Heart left ventricle (tissue), 16 donors: ENCODE measurements around the gene PTPN6. TPM values are rescaled to one million over a fixed set of nuclear protein-coding genes. Genes with fewer than 3 reads are reported as not detected.
A peak's percentile ranks its signal among the peaks of the same experiment; 100 is the strongest.

ENCODE experiments used
- ATAC-seq, 4 donors: fragments of 200-7000 bp; cut with Tn5 transposase; one replicate each; pipeline ENCODE4 v1.9.1; 2020 to 2022; ENCODE audit warnings: moderate library complexity in 4 of 4, mild to moderate bottlenecking in 3 of 4, moderate number of reproducible peaks in 1 of 4
- DNase-seq, 5 donors: peaks; one replicate each; pipeline ENCODE4 v3.0.0-alpha.2; 2020
- H3K27ac ChIP-seq, 12 donors: fragments of 200-600 bp; sonication (generic) in 4 of 12; one replicate each; pipeline versions ENCODE4 v1.5.0 to v1.8.0; 2016 to 2022; ENCODE audit warnings: mild to moderate bottlenecking in 2 of 12
- H3K27me3 ChIP-seq, 9 donors: fragments of 200-600 bp; sonication (generic) in 2 of 9; one replicate each; pipeline versions ENCODE4 v1.5.1 to v1.8.0; 2016 to 2022; ENCODE audit warnings: mild to moderate bottlenecking in 3 of 9
- H3K36me3 ChIP-seq, 9 donors: fragments of 200-600 bp; sonication (generic) in 2 of 9; one replicate each; pipeline versions ENCODE4 v1.5.0 to v1.8.0; 2018 to 2022; ENCODE audit warnings: mild to moderate bottlenecking in 2 of 9
- H3K4me1 ChIP-seq, 12 donors: fragments of 200-600 bp; sonication (generic) in 4 of 12; one replicate each; pipeline versions ENCODE4 v1.5.0 to v1.8.0; 2016 to 2022; ENCODE audit warnings: mild to moderate bottlenecking in 3 of 12
- H3K4me3 ChIP-seq, 12 donors: fragments of 200-600 bp; sonication (generic) in 4 of 12; one replicate each; pipeline versions ENCODE4 v1.5.0 to v1.8.0; 2017 to 2022; ENCODE audit warnings: mild to moderate bottlenecking in 9 of 12, moderate library complexity in 4 of 12
- H3K9me3 ChIP-seq, 12 donors: fragments of 200-600 bp; sonication (generic) in 4 of 12; one replicate each; pipeline versions ENCODE4 v1.5.0 to v1.8.0; 2016 to 2022; ENCODE audit warnings: mild to moderate bottlenecking in 1 of 12
- POLR2A ChIP-seq, 2 donors: fragments of 450-650 bp; IDR thresholded peaks; one replicate each; pipeline ENCODE4 v1.6.1; 2017; ENCODE audit warnings: antibody characterized with exemption in 2 of 2, mild to moderate bottlenecking in 2 of 2, moderate library complexity in 2 of 2
- WGBS, 4 donors: extraction: QIAGEN DNeasy Blood & Tissue Kit in 2 of 4; methylation state at CpG; one replicate each; pipeline versions ENCODE4 v1.1.5 to v1.1.7; 2013 to 2018; 5-methylcytosine and 5-hydroxymethylcytosine counted together
- intact Hi-C, 10 donors: fragments of 100-400 bp; cut with DNase I; formaldehyde crosslinking; loops; one replicate each; pipeline versions ENCODE4 v1.11.1 to v1.14.2; 2022
- polyA plus RNA-seq, 2 donors: library from polyadenylated mRNA; stranded (reverse); fragments of 200-250 nt; gene quantifications; one replicate each; pipeline ENCODE4 v1.2.3, GENCODE V29; 2013
- total RNA-seq, 9 donors: library from RNA; depleted of rRNA in 2 of 9; stranded (reverse); fragments of >200 nt in 2 of 9; fragmentation: NEBNext Ultra II Directional in 3 of 9; extraction: Animal tissue kit (Norgen Biotek cat#: 25700) in 3 of 9; gene quantifications; one replicate each; pipeline versions ENCODE4 v1.1.0 to v1.2.4, GENCODE V29; 2016 to 2023
- TF ChIP-seq, protein P1 (sequence below), 12 donors: fragments of 200-600 bp; sonication (generic) in 4 of 12; IDR thresholded peaks; one replicate each; pipeline versions ENCODE4 v1.5.0 to v1.8.0; 2018 to 2022; ENCODE audit warnings: antibody characterized with exemption in 12 of 12, mild to moderate bottlenecking in 5 of 12
- donor health status: ischemic (EF 13 %, LVEDD 7.1; RV severe dilation, severe dysfunction).
- donor health status: healthy with polysubstance abuse.
- donor health status: DM: no; HTN: yes; CAD: no.
- donor health status: DM: no; HTN: no; CAD: no.
- donor health status: ischemic (EF 25% LVEDD 6.9; RV normal size, moderate dysfunction).
- donor health status: ischemic (EF 25% LVEDD 5.7; RV mildly dilated, moderate dysfunction).
- donor health status: healthy.
- donor health status: DM: yes; HTN: yes; CAD: no.
- donor health status: ischemic (EF 35%, LVEDD 5.7; RV mildly dilated, moderate dysfunction).
- donor health status: nonischemic (EF 11% LVEDD 7.7; RV severe dilation, severe dysfunction).
- donor health status: DM: yes; HTN: yes; CAD: no.
- donor health status: PGD.
- donor health status: ischemic (EF 29% LVEDD 5.4; RV normal size, mild dysfunction).
- donor health status: nonischemic (EF 23%, LVEDD 6.1; RV moderate dilation, normal function).

Gene PTPN6
- total and polyA plus RNA-seq, 11 donors = 3.5 to 63.2 (median 6.1) TPM

DNA sequence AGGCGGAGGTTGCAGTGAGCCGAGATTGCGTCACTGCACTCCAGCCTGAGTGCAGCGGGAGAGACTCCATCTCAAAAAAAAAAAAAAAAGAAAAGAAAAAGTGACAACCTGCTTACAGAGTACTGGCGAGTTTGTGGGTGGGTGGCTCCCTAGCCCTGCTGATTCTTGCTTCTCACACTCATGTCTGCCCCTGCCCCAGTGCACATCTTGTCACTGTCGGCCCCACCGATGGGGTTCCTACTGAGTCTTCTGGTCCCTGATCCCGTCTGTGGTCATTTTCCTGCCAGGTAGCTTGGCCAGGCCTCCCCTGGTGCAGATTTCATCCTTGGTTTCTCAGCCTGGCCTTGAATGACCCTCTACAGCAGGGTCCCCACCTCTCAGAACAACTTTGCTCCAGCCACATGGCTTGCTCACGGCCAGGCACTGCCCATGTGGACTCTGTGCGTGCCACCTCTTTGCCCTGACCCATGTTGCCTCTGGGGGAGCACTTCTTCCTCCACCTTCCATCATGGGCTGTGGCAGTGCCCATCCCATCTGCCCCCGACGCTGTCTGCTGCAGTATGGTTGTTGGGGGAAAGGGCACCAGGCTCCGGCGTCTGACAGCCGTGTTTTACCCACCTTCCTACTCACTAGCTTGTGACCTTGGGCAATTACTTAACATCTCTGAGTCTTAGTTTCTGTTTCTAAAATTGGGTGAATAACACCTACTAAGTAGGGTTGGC lies 2.1 kb upstream of the PTPN6 start:
- H3K27ac ChIP-seq = peak overlapping the region in 1 of 12 donors; percentile 97
- TF ChIP-seq, protein P1, sequence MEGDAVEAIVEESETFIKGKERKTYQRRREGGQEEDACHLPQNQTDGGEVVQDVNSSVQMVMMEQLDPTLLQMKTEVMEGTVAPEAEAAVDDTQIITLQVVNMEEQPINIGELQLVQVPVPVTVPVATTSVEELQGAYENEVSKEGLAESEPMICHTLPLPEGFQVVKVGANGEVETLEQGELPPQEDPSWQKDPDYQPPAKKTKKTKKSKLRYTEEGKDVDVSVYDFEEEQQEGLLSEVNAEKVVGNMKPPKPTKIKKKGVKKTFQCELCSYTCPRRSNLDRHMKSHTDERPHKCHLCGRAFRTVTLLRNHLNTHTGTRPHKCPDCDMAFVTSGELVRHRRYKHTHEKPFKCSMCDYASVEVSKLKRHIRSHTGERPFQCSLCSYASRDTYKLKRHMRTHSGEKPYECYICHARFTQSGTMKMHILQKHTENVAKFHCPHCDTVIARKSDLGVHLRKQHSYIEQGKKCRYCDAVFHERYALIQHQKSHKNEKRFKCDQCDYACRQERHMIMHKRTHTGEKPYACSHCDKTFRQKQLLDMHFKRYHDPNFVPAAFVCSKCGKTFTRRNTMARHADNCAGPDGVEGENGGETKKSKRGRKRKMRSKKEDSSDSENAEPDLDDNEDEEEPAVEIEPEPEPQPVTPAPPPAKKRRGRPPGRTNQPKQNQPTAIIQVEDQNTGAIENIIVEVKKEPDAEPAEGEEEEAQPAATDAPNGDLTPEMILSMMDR (IDR thresholded peaks at IDR 0.05) = no peak
- TF ChIP-seq POLR2A (IDR thresholded peaks at IDR 0.05) = no peak
- no peaks in the 10 kb centered on the region for H3K9me3 ChIP-seq
- H3K4me1 ChIP-seq = peaks cover 0 to 73% (median 28%) of the 10 kb centered on the region in 12 donors
- intact Hi-C loops = loop anchor here in 7 of 10 donors (5.0 to 10.0 kb wide), 4 partner anchors 143 to 163 kb away; partner anchors contain the start of genes C1R (in 5 of the 7) and C1RL (in 1 of the 7)
- peaks cover 0 to 21% (median 13%) of the 10 kb centered on the region in 9 donors for H3K36me3 ChIP-seq
- DNase-seq = peak in 2 of 5 donors; percentile 15 to 45
- H3K27me3 ChIP-seq = no peaks in the 10 kb centered on the region
- H3K4me3 ChIP-seq = peak overlapping the region in 1 of 12 donors; percentile 15
- ATAC-seq = no peak
- WGBS, 4 donors = 86 to 90% (median 88%) methylated on average over 15 of the region's 15 CpGs

DNA sequence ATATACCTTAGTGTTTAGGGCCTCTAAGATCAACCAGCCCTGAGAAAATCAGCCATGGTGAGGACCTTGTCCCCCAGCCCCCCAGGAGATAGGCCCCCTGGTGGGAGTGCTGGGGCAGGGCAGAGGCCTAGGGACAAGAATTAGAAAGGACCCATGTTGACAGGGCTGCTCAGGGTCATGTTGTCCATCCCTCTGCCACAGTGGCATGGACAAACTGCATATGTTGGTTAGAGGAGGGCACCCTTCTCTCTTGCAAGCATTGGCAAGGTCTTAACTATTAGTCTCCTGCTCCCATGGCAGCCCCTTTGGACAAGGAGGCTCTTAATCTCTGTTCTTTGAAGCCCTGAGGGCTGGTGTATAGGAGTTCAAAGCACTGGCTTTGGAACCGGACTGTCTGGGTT lies 755 bp upstream of the PTPN6 start:
- peaks cover 0 to 78% (median 25%) of the 10 kb centered on the region in 12 donors for H3K4me1 ChIP-seq
- TF ChIP-seq, protein P1 (IDR thresholded peaks at IDR 0.05) = no peak
- no peak for TF ChIP-seq POLR2A (IDR thresholded peaks at IDR 0.05)
- WGBS, 4 donors = 67 to 92% (median 82%) methylated on average over 1 of the region's 1 CpG
- ATAC-seq (no peak), DNase-seq (peak in 1 of 5 donors; percentile 9)
- no peaks in the 10 kb centered on the region for H3K27me3 ChIP-seq
- H3K9me3 ChIP-seq = no peaks in the 10 kb centered on the region
- H3K36me3 ChIP-seq = peaks cover 0 to 18% (median 9%) of the 10 kb centered on the region in 9 donors
- peak overlapping the region in 1 of 12 donors; percentile 66 for H3K4me3 ChIP-seq
- peak overlapping the region in 2 of 12 donors; percentile 82 to 97 for H3K27ac ChIP-seq
- intact Hi-C loops = no loop called here

DNA sequence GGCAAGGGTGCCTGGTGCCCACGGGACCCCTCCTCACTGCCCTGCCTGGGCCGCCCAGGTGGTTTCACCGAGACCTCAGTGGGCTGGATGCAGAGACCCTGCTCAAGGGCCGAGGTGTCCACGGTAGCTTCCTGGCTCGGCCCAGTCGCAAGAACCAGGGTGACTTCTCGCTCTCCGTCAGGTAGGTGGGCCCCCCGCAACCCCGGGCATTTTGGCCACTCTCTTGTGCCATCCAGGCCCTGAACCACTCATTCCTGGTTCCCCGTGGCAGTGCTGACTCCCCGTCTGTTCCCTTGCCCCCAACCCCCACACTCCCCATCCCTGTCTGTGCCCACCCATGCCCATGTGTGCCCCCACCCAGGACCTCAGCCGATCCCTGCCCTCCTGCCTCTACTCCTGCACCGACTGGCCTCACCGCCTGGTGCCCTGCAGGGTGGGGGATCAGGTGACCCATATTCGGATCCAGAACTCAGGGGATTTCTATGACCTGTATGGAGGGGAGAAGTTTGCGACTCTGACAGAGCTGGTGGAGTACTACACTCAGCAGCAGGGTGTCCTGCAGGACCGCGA lies 480 bp downstream of the PTPN6 start:
- H3K27me3 ChIP-seq = no peaks in the 10 kb centered on the region
- peaks cover 0 to 19% (median 2%) of the 10 kb centered on the region in 9 donors for H3K36me3 ChIP-seq
- TF ChIP-seq, protein P1 (IDR thresholded peaks at IDR 0.05) = no peak
- TF ChIP-seq POLR2A (IDR thresholded peaks at IDR 0.05) = no peak
- WGBS, 4 donors = 82 to 92% (median 88%) methylated on average over 16 to 20 of the region's 20 CpGs
- peak overlapping the region in 11 of 12 donors; percentile 8 to 97 (median 48) for H3K27ac ChIP-seq
- H3K4me3 ChIP-seq = peak overlapping the region in 10 of 12 donors; percentile 12 to 66 (median 43)
- ATAC-seq (no peak), DNase-seq (peak in 1 of 5 donors; percentile 7)
- peaks cover 0 to 78% (median 14%) of the 10 kb centered on the region in 12 donors for H3K4me1 ChIP-seq
- H3K9me3 ChIP-seq = no peaks in the 10 kb centered on the region
- intact Hi-C loops = no loop called here
